HEK293 (cell line): Measurements from ENCODE around the gene LRRC23.
A peak's percentile ranks its signal among the peaks of the same experiment; 100 is the strongest.

ENCODE experiments used
- CTCF ChIA-PET: fragments of 350-600 bp; formaldehyde crosslinking; extraction: SDS; loops from one replicate; lab custom pipeline; 2021; ENCODE audit warnings: antibody characterized with exemption; lab: Yijun Ruan, JAX
- POLR2A ChIA-PET: fragments of 300-600 bp; formaldehyde crosslinking; extraction: SDS; loops from one replicate; lab custom pipeline; 2020; ENCODE audit warnings: antibody characterized with exemption, inconsistent platforms; lab: Yijun Ruan, JAX
- H3K27ac ChIP-seq: fragments of 200-500 bp; sonication (Bioruptor generic); 2 replicates; pipeline ENCODE4 v1.5.1; 2014; ENCODE audit warnings: low read depth, low read length, control low read depth, inconsistent platforms; ENCODE audit errors: extremely low read depth
- H3K36me3 ChIP-seq, 2 experiments: fragments of 200-500 bp in 1 of 2; sonication (Bioruptor generic) in 1 of 2; 1 replicate in 1 of 2; 2 replicates in 1 of 2; pipeline ENCODE4 v1.5.1; 2014 to 2017; ENCODE audit warnings: inconsistent platforms in 2 of 2, low read length in 2 of 2; ENCODE audit not compliant: control insufficient read depth in 2 of 2, insufficient read depth in 1 of 2
- H3K4me1 ChIP-seq: fragments of 200-500 bp; sonication (Bioruptor generic); 2 replicates; pipeline ENCODE4 v1.5.1; 2014; ENCODE audit warnings: mild to moderate bottlenecking, low read length, inconsistent platforms; ENCODE audit not compliant: control insufficient read depth, insufficient read depth
- H3K4me3 ChIP-seq: 2 replicates; pipeline ENCODE4 v1.5.1; 2011; ENCODE audit warnings: low read depth, mild to moderate bottlenecking, control low read depth, low read length, moderate library complexity
- H3K9me3 ChIP-seq: fragments of 200-500 bp; sonication (Bioruptor generic); 2 replicates; pipeline ENCODE4 v1.5.1; 2014; ENCODE audit warnings: low read depth, low read length, inconsistent platforms; ENCODE audit not compliant: control insufficient read depth, insufficient read depth
- BCL11A ChIP-seq: fragments of 450-650 bp; formaldehyde crosslinking; IDR thresholded peaks from 2 replicates; pipeline ENCODE4 v1.5.1; 2016; ENCODE audit warnings: low read depth, missing biosample characterization, missing genetic modification characterization
- GLIS2 ChIP-seq: fragments of 450-650 bp; formaldehyde crosslinking; IDR thresholded peaks from 2 replicates; pipeline ENCODE4 v1.5.1; 2016; ENCODE audit warnings: missing biosample characterization, missing genetic modification characterization
- KLF8 ChIP-seq: fragments of 450-650 bp; formaldehyde crosslinking; IDR thresholded peaks from 2 replicates; pipeline ENCODE4 v1.5.1; 2016; ENCODE audit warnings: missing biosample characterization, missing genetic modification characterization
- PRDM2 ChIP-seq: fragments of 450-650 bp; formaldehyde crosslinking; IDR thresholded peaks from 2 replicates; pipeline ENCODE4 v1.5.1; 2016; ENCODE audit warnings: missing biosample characterization, missing genetic modification characterization, borderline replicate concordance
- ZBTB21 ChIP-seq: fragments of 450-650 bp; formaldehyde crosslinking; IDR thresholded peaks from 2 replicates; pipeline ENCODE4 v1.5.1; 2017; ENCODE audit warnings: missing biosample characterization, missing genetic modification characterization
- ZBTB48 ChIP-seq: fragments of 450-650 bp; formaldehyde crosslinking; IDR thresholded peaks from 2 replicates; pipeline ENCODE4 v1.5.1; 2016; ENCODE audit warnings: missing biosample characterization, missing genetic modification characterization
- ZBTB8A ChIP-seq: fragments of 450-650 bp; formaldehyde crosslinking; IDR thresholded peaks from 2 replicates; pipeline ENCODE4 v1.5.1; 2016; ENCODE audit warnings: missing biosample characterization, missing genetic modification characterization
- ZFHX2 ChIP-seq: fragments of 450-650 bp; formaldehyde crosslinking; conservative IDR thresholded peaks from 2 replicates; pipeline ENCODE4 v1.5.1; 2016; ENCODE audit warnings: missing biosample characterization, missing genetic modification characterization
- ZFP3 ChIP-seq: fragments of 450-650 bp; formaldehyde crosslinking; IDR thresholded peaks from 2 replicates; pipeline ENCODE4 v1.5.1; 2016; ENCODE audit warnings: low read depth, missing biosample characterization, missing genetic modification characterization
- ZNF10 ChIP-seq: fragments of 450-650 bp; formaldehyde crosslinking; IDR thresholded peaks from 2 replicates; pipeline ENCODE4 v1.5.1; 2017; ENCODE audit warnings: missing biosample characterization, missing genetic modification characterization
- ZNF19 ChIP-seq: fragments of 450-650 bp; formaldehyde crosslinking; IDR thresholded peaks from 2 replicates; pipeline ENCODE4; 2016; ENCODE audit warnings: missing biosample characterization, missing genetic modification characterization, low read depth
- ZNF324 ChIP-seq: fragments of 450-650 bp; formaldehyde crosslinking; IDR thresholded peaks from 2 replicates; pipeline ENCODE4 v1.5.1; 2016; ENCODE audit warnings: missing biosample characterization, missing genetic modification characterization
- ZNF621 ChIP-seq: fragments of 450-650 bp; formaldehyde crosslinking; IDR thresholded peaks from 2 replicates; pipeline ENCODE4 v1.5.1; 2017; ENCODE audit warnings: missing biosample characterization, missing genetic modification characterization
- ZNF629 ChIP-seq: fragments of 450-650 bp; formaldehyde crosslinking; IDR thresholded peaks from 2 replicates; pipeline ENCODE4 v1.5.1; 2017; ENCODE audit warnings: missing biosample characterization, missing genetic modification characterization
- ZNF677 ChIP-seq: fragments of 450-650 bp; IDR thresholded peaks from 2 replicates; pipeline ENCODE4 v1.5.0; 2018; ENCODE audit warnings: missing biosample characterization, mild to moderate bottlenecking, missing genetic modification characterization, moderate library complexity
- ZNF768 ChIP-seq: fragments of 450-650 bp; formaldehyde crosslinking; IDR thresholded peaks from 2 replicates; pipeline ENCODE4 v1.5.1; 2018; ENCODE audit warnings: missing biosample characterization, mild to moderate bottlenecking, missing genetic modification characterization
- ZNF777 ChIP-seq: fragments of 450-650 bp; formaldehyde crosslinking; IDR thresholded peaks from 2 replicates; pipeline ENCODE4 v1.5.1; 2017; ENCODE audit warnings: missing biosample characterization, missing genetic modification characterization, borderline replicate concordance
- ZNF785 ChIP-seq: fragments of 450-650 bp; formaldehyde crosslinking; IDR thresholded peaks from 2 replicates; pipeline ENCODE4 v1.5.1; 2016; ENCODE audit warnings: missing biosample characterization, missing genetic modification characterization
- ZNF843 ChIP-seq: fragments of 450-650 bp; formaldehyde crosslinking; IDR thresholded peaks from 2 replicates; pipeline ENCODE4 v1.5.1; 2016; ENCODE audit warnings: missing biosample characterization, missing genetic modification characterization
- ZSCAN16 ChIP-seq: fragments of 450-650 bp; formaldehyde crosslinking; IDR thresholded peaks from 2 replicates; pipeline ENCODE4 v1.5.1; 2016; ENCODE audit warnings: missing biosample characterization, missing genetic modification characterization
- TF ChIP-seq, protein P1 (sequence below): fragments of 450-650 bp; formaldehyde crosslinking; IDR thresholded peaks from 2 replicates; pipeline ENCODE4 v1.5.1; 2017; ENCODE audit warnings: missing biosample characterization, missing genetic modification characterization
- TF ChIP-seq, protein P2 (sequence below): fragments of 450-650 bp; formaldehyde crosslinking; IDR thresholded peaks from 2 replicates; pipeline ENCODE4; 2016; ENCODE audit warnings: missing biosample characterization, missing genetic modification characterization

LRRC23 gene

GRCh38 chr12:6953442-6954315 lies 49.1 kb downstream of the LRRC23 start:
- no peak overlapping the region for H3K4me3 ChIP-seq
- no peaks in the 10 kb centered on the region for H3K9me3 ChIP-seq
- TF ChIP-seq ZNF777 (tag by site-specific recombination), result no peak
- TF ChIP-seq, protein P1, sequence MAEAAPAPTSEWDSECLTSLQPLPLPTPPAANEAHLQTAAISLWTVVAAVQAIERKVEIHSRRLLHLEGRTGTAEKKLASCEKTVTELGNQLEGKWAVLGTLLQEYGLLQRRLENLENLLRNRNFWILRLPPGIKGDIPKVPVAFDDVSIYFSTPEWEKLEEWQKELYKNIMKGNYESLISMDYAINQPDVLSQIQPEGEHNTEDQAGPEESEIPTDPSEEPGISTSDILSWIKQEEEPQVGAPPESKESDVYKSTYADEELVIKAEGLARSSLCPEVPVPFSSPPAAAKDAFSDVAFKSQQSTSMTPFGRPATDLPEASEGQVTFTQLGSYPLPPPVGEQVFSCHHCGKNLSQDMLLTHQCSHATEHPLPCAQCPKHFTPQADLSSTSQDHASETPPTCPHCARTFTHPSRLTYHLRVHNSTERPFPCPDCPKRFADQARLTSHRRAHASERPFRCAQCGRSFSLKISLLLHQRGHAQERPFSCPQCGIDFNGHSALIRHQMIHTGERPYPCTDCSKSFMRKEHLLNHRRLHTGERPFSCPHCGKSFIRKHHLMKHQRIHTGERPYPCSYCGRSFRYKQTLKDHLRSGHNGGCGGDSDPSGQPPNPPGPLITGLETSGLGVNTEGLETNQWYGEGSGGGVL (tag by site-specific recombination), result peak; percentile 53
- TF ChIP-seq ZNF324 (tag by site-specific recombination), result no peak
- peak; percentile 69 for TF ChIP-seq ZBTB8A (tag by site-specific recombination)
- peak; percentile 29; the same call in 1 of the 2 replicates for TF ChIP-seq ZNF629 (tag by site-specific recombination)
- 0 out of 2 replicates have a peak, but pooled peaks have one; percentile 55 for TF ChIP-seq ZBTB21 (tag by site-specific recombination)
- TF ChIP-seq, all 188 proteins: peak for 4
- Histone ChIP-seq H3K4me1 (no peaks in the 10 kb centered on the region), H3K36me3 (no peaks in the 10 kb centered on the region), H3K27ac (no peak overlapping the region)
- ChIA-PET CTCF (interaction anchor here (0.6 to 1.7 kb wide), 5 partner anchors 8 to 29 kb away, joined by 5 to 8 read pairs (median 5); no protein-coding TSS in a partner anchor), POLR2A (interaction anchor here (1.3 kb wide), 1 partner anchor 9 kb away, joined by 4 read pairs; the partner anchor contains the start of gene C12orf57)

DNA sequence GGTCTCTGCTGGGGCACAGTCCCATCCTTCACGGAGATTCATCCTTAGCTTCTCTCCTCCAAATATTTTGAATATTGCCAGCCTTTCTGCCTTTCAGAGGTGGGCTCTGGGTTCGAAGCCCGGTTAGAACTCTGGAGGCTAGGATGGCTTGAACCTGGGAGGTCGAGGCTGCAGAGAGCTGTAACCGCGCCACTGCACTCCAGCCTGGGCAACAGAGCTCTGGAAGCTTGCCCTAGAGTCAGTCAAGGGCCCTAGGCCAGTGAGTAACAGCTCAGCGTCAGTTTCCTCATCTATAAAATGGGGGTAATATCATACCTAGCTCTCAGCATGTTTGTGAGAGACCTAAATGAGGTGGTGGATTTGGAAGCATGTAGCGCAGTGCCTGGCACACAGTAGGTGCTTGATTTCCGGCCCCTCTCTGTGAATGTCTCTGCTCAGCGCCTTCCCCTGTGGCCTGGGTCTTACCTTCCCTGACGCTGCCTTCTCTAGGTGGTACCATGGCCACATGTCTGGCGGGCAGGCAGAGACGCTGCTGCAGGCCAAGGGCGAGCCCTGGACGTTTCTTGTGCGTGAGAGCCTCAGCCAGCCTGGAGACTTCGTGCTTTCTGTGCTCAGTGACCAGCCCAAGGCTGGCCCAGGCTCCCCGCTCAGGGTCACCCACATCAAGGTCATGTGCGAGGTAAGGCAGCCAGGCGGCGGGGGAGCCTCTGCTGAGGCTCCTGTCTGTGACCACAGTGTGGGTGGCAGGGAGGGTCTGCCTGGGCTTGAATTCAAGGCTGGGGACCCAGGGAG lies 49.9 kb downstream of the LRRC23 start:
- H3K27ac ChIP-seq, result no peak overlapping the region
- H3K4me3 ChIP-seq, result no peak overlapping the region
- no peaks in the 10 kb centered on the region for H3K36me3 ChIP-seq
- CTCF ChIA-PET, result interaction anchor here (0.6 to 1.5 kb wide), 3 partner anchors 10 to 159 kb away, joined by 3 to 8 read pairs (median 5); no protein-coding TSS in a partner anchor
- TF ChIP-seq ZFHX2 (tag by site-specific recombination) (no peak), BCL11A (tag by site-specific recombination) (no peak), ZNF785 (no peak), ZNF677 (no peak), GLIS2 (tag by site-specific recombination) (no peak), ZNF843 (tag by site-specific recombination) (no peak), ZNF621 (tag by site-specific recombination) (no peak), ZSCAN16 (no peak), ZNF10 (tag by site-specific recombination) (no peak), ZBTB48 (tag by site-specific recombination) (no peak), ZNF629 (tag by site-specific recombination) (no peak), PRDM2 (tag by site-specific recombination) (no peak), ZFP3 (tag by site-specific recombination) (no peak), KLF8 (tag by site-specific recombination) (no peak), ZNF19 (tag by site-specific recombination) (no peak), ZNF768 (tag by site-specific recombination) (no peak)
- TF ChIP-seq, protein P2, sequence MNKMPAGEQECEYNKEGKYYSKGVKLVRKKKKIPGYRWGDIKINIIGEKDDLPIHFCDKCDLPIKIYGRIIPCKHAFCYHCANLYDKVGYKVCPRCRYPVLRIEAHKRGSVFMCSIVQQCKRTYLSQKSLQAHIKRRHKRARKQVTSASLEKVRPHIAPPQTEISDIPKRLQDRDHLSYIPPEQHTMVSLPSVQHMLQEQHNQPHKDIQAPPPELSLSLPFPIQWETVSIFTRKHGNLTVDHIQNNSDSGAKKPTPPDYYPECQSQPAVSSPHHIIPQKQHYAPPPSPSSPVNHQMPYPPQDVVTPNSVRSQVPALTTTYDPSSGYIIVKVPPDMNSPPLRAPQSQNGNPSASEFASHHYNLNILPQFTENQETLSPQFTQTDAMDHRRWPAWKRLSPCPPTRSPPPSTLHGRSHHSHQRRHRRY (tag by site-specific recombination), result no peak
- POLR2A ChIA-PET, result interaction anchor here (1.3 kb wide), 1 partner anchor 10 kb away, joined by 4 read pairs; the partner anchor contains the start of gene C12orf57
- no peaks in the 10 kb centered on the region for H3K9me3 ChIP-seq
- H3K4me1 ChIP-seq, result no peaks in the 10 kb centered on the region
